Esophagus muscularis mucosa (tissue), 4 donors: ENCODE results near the gene SETD2. TPM values are rescaled to one million over a fixed set of nuclear protein-coding genes. Genes with fewer than 3 reads are reported as not detected.
A peak's percentile ranks its signal among the peaks of the same experiment; 100 is the strongest.

Source experiments
- DNase-seq: peaks from one replicate; pipeline ENCODE4 v3.0.0-alpha.2; 2017; ENCODE audit errors: extremely low spot score
- H3K27ac ChIP-seq, 4 donors: fragments of 200-600 bp; sonication (generic); replicated peaks in 1 of 4; 1 replicate in 3 of 4; 2 replicates in 1 of 4; pipeline ENCODE4 v1.5.1; 2016 to 2019; ENCODE audit warnings: mild to moderate bottlenecking in 1 of 4
- H3K27me3 ChIP-seq, 4 donors: fragments of 200-600 bp; sonication (generic); one replicate each; pipeline versions ENCODE4 v1.5.1 to v1.6.0; 2016 to 2019
- H3K36me3 ChIP-seq, 4 donors: fragments of 200-600 bp; sonication (generic); one replicate each; pipeline ENCODE4 v1.5.1; 2016 to 2019
- H3K4me1 ChIP-seq, 4 donors: fragments of 200-600 bp; sonication (generic); one replicate each; pipeline ENCODE4 v1.5.1; 2016 to 2019
- H3K4me3 ChIP-seq, 4 donors: fragments of 200-600 bp; sonication (generic); 1 replicate in 2 of 4; 2 replicates in 2 of 4; pipeline ENCODE4 v1.5.1; 2016 to 2019; ENCODE audit warnings: mild to moderate bottlenecking in 4 of 4, moderate library complexity in 1 of 4
- H3K9me3 ChIP-seq, 4 donors: fragments of 200-600 bp; sonication (generic); 1 replicate in 3 of 4; 2 replicates in 1 of 4; pipeline ENCODE4 v1.5.1; 2016 to 2019
- CTCF ChIP-seq, 3 experiments: fragments of 200-600 bp in 2 of 3; fragments of 450-650 bp in 1 of 3; sonication (generic) in 2 of 3; IDR thresholded peaks; one replicate each; pipeline ENCODE4 v1.5.1; 2017 to 2019; ENCODE audit warnings: antibody characterized with exemption in 3 of 3, mild to moderate bottlenecking in 2 of 3, moderate library complexity in 1 of 3
- EP300 ChIP-seq: sonication (generic); formaldehyde crosslinking; IDR thresholded peaks from one replicate; pipeline ENCODE4 v1.6.1; 2017; ENCODE audit warnings: antibody characterized with exemption
- POLR2A ChIP-seq: fragments of 450-650 bp; IDR thresholded peaks from one replicate; pipeline ENCODE4 v1.6.1; 2017; ENCODE audit warnings: antibody characterized with exemption, moderate library complexity, mild to moderate bottlenecking, low read depth
- POLR2AphosphoS5 ChIP-seq, 2 donors: sonication (generic); formaldehyde crosslinking; IDR thresholded peaks; one replicate each; pipeline ENCODE4 v1.6.1; 2017; ENCODE audit warnings: antibody characterized with exemption in 2 of 2
- WGBS: methylation state at CpG from one replicate; pipeline ENCODE4 v1.1.5; 2018; 5-methylcytosine and 5-hydroxymethylcytosine counted together
- intact Hi-C: fragments of 100-400 bp; cut with DNase I; formaldehyde crosslinking; loops from one replicate; pipeline ENCODE4 v1.15.1; 2023
- total RNA-seq, 4 donors: library from RNA; depleted of rRNA; stranded (reverse); fragments of >200 nt; gene quantifications; one replicate each; pipeline versions ENCODE4 v1.1.0 to v1.2.1, GENCODE V29; 2016

The SETD2 gene
- total RNA-seq, 4 donors from 2014 or later = 52.2 to 66.4 (median 56.8) TPM

DNA sequence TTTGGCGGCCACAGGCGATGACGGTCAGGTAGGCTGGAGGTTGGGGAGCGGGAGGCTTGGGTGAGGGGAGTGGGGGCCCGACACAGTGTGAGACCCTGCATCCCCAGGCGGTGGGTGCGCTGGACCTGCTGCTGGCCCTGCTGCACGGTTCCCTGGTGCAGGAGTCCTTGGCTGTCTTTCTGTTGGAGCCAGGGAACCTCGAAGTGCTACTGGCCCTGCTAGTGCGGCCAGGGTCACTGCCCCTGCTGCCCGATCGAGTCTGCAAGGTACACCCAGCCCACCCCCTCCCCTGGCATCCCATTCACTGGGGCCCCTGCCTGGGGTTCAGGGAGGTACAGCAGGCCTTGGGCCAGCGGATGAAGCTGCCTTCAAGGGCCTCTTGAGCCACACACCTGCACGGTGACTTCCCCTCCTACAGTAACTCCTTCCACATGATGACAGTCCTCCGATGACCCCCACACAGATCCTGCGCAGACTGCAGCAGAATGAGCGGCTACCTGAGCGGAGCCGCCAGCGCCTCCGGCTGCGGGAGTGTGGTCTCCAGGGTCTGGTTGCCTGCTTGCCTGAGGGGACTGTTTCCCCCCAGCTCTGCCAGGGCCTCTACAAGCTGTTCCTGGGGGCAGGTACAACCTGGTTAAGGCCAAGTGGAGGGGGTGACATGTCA, 164.9 kb downstream of the SETD2 start:
- Histone ChIP-seq H3K27me3 (no peaks in the 10 kb centered on the region), H3K4me3 (no peak overlapping the region), H3K27ac (no peak overlapping the region), H3K4me1 (peaks cover 0 to 12% (median 7%) of the 10 kb centered on the region in 4 donors), H3K36me3 (peaks cover 20 to 95% (median 84%) of the 10 kb centered on the region in 4 donors), H3K9me3 (no peaks in the 10 kb centered on the region)
- intact Hi-C loops = loop anchor here (1.0 kb wide), 1 partner anchor 76 kb away; no protein-coding TSS in a partner anchor
- WGBS = 96% methylated on average over 5 of the region's 22 CpGs
- TF ChIP-seq CTCF (IDR thresholded peaks at IDR 0.05) = no peak
- TF ChIP-seq EP300 = no peak
- DNase-seq = no peak

GRCh38 chr3:46998121-46998851, 165.6 kb downstream of the SETD2 start:
- 98% methylated on average over 8 of the region's 27 CpGs for WGBS
- H3K36me3 ChIP-seq = peaks cover 19 to 94% (median 81%) of the 10 kb centered on the region in 4 donors

GRCh38 chr3:46997453-46998091, 166.3 kb downstream of the SETD2 start:
- 68% methylated on average over 9 of the region's 13 CpGs for WGBS
- no peak overlapping the region for H3K27ac ChIP-seq
- H3K27me3 ChIP-seq = no peaks in the 10 kb centered on the region
- TF ChIP-seq EP300 (no peak), POLR2AphosphoS5 (IDR thresholded peaks at IDR 0.05) (no peak), POLR2A (no peak), CTCF (IDR thresholded peaks at IDR 0.05) (no peak)
- no peak overlapping the region for H3K4me3 ChIP-seq
- intact Hi-C loops = loop anchor here (1.0 kb wide), 1 partner anchor 74 kb away; no protein-coding TSS in a partner anchor
- no peaks in the 10 kb centered on the region for H3K9me3 ChIP-seq
- H3K4me1 ChIP-seq = peaks cover 0 to 12% (median 7%) of the 10 kb centered on the region in 4 donors
- peaks cover 16 to 90% (median 79%) of the 10 kb centered on the region in 4 donors for H3K36me3 ChIP-seq
- no peak for DNase-seq

More at GRCh38 chr3:46998121-46998851, 165.6 kb downstream of the SETD2 start:
- H3K4me1 ChIP-seq = peaks cover 0 to 12% (median 7%) of the 10 kb centered on the region in 4 donors
- intact Hi-C loops = loop anchor here (1.0 kb wide), 1 partner anchor 75 kb away; no protein-coding TSS in a partner anchor
- TF ChIP-seq EP300 (no peak), POLR2A (no peak), CTCF (IDR thresholded peaks at IDR 0.05) (peak; percentile 75 to 84 (median 81)), POLR2AphosphoS5 (IDR thresholded peaks at IDR 0.05) (peak in 1 of 2 donors; percentile 39)
- no peak overlapping the region for H3K27ac ChIP-seq
- no peak overlapping the region for H3K4me3 ChIP-seq
- no peaks in the 10 kb centered on the region for H3K27me3 ChIP-seq
- no peaks in the 10 kb centered on the region for H3K9me3 ChIP-seq
- no peak for DNase-seq

GRCh38 chr3:46996689-46997452, 167.0 kb downstream of the SETD2 start:
- no peak overlapping the region for H3K27ac ChIP-seq
- intact Hi-C loops = no loop called here
- no peak overlapping the region for H3K4me3 ChIP-seq
- TF ChIP-seq CTCF (IDR thresholded peaks at IDR 0.05) (no peak), POLR2A (no peak), EP300 (no peak), POLR2AphosphoS5 (IDR thresholded peaks at IDR 0.05) (no peak)
- DNase-seq = no peak
- H3K9me3 ChIP-seq = no peaks in the 10 kb centered on the region
- peaks cover 11 to 90% (median 77%) of the 10 kb centered on the region in 4 donors for H3K36me3 ChIP-seq
- WGBS = 80% methylated on average over 12 of the region's 12 CpGs
- H3K27me3 ChIP-seq = no peaks in the 10 kb centered on the region
- peaks cover 0 to 12% (median 7%) of the 10 kb centered on the region in 4 donors for H3K4me1 ChIP-seq
